WI38 (cell line): ENCODE results near the gene TRMT61B.

Source experiments
- H3K4me3 ChIP-seq: 2 replicates; pipeline ENCODE4 v1.5.1; 2011; ENCODE audit warnings: low read depth, mild to moderate bottlenecking, control low read depth, low read length
- TF ChIP-seq, protein P1 (sequence below): IDR thresholded peaks from 2 replicates; pipeline ENCODE4 v1.5.1; 2012; ENCODE audit warnings: low read depth, mild to moderate bottlenecking, control low read depth, low read length

The TRMT61B gene

DNA sequence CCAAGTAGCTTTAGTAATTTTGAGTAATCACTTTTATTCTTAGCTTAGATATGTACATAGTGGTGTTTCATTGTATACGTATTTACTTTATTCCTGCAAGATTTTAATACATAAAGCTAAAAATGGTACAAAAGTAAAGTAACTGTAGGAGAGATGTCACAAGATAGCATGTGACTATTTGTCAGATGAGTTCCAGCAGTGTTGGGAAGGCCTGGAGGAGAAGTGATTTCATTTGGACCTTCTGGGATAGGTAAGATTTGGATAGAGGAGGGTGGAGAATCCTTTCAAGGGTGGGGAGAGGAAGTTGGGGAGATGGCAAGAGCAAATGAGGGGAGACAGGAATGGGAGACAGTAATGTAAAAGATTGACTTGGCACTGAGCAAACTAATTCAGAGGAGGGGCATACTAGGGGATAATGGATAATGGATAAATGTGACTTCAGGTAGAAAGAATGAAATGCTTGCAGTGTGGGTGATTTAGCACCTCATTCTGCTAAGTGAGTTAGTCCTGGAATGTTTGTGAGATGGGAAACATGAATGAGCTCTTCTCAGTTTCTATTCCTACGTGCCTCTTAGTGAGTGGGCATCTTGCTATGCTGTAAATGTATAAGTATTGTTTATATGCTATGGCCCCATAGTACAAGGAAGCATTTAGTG, 34.8 kb upstream of the TRMT61B start:
- H3K4me3 ChIP-seq = no peak overlapping the region
- TF ChIP-seq, protein P1, sequence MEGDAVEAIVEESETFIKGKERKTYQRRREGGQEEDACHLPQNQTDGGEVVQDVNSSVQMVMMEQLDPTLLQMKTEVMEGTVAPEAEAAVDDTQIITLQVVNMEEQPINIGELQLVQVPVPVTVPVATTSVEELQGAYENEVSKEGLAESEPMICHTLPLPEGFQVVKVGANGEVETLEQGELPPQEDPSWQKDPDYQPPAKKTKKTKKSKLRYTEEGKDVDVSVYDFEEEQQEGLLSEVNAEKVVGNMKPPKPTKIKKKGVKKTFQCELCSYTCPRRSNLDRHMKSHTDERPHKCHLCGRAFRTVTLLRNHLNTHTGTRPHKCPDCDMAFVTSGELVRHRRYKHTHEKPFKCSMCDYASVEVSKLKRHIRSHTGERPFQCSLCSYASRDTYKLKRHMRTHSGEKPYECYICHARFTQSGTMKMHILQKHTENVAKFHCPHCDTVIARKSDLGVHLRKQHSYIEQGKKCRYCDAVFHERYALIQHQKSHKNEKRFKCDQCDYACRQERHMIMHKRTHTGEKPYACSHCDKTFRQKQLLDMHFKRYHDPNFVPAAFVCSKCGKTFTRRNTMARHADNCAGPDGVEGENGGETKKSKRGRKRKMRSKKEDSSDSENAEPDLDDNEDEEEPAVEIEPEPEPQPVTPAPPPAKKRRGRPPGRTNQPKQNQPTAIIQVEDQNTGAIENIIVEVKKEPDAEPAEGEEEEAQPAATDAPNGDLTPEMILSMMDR = no peak

DNA sequence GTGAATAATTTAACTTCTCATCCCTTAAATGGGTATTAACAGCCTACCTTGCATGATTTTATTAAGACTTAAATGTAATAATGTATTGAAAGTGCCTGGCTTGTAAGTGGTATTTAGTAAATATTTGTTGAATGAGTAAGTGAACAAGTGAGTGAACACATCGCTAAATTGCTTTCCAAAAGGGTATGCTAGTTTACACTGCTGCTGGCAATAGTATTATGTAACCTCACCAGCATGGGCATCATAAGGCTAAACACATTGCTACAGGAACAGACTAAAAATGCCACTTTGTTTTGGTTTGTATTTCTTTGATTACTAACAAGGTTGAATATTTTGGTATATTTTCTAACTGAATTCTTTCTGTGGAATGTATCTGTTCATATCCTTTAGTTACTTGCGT, 34.2 kb upstream of the TRMT61B start:
- TF ChIP-seq, protein P1 = no peak
- H3K4me3 ChIP-seq = no peak overlapping the region

DNA sequence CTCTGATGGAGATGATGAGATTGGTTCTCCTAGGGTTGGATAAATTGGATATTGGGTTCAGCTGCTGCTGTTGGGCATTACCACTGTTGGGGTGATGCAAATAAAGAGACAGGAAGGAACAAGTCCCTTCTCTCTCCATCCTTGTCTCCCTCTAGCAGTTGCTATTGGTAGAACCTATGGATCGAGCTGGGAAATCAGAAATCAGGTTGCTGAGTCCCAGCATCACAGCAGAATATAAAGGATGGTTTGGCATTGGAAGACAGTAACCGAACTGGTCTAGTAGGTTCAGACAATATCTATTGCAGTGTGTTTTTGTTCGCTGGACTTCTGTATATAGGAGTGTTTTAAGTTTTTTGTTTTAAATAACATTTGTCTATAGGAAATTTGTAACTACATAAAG, 32.5 kb upstream of the TRMT61B start:
- H3K4me3 ChIP-seq = no peak overlapping the region
- TF ChIP-seq, protein P1 = no peak

DNA sequence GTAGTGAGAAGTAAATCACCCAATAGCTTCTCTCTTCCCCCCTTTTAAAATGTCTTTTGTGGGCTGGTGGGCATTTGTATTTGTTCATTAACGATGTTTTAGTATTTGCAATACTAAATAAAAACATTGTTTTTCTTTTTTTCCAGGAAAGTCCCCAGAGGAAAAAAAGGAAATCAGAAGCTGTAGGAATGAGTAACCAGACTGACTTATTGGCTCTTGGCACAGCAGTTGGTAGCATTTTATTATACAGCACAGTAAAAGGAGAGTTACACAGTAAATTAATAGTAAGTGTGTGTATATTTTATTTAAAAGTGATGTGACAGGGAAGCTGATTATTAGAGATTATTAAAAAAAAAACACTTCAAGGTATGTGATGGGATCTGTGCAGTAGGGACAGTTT, 31.7 kb upstream of the TRMT61B start:
- TF ChIP-seq, protein P1 = no peak
- H3K4me3 ChIP-seq = no peak overlapping the region

DNA sequence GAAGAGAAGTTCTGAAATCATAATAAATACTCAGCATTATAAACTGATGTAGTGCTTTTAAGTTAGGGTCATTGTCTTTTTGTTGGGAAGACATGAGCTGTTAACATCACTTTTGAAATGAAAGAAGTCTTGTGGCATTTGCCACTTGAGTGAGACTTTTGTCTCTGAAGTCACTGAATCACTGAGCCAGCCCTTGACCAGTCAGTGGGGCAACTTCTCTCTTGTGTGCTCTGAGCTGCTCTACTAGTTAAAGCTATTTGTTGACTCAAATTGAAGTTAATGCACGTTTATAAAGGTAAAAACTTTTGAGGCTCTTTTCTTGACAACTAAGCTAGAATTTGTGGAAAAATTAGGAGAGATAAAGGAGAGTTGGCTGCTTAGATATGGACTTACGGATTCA, 31.1 kb upstream of the TRMT61B start:
- TF ChIP-seq, protein P1 = no peak
- no peak overlapping the region for H3K4me3 ChIP-seq

DNA sequence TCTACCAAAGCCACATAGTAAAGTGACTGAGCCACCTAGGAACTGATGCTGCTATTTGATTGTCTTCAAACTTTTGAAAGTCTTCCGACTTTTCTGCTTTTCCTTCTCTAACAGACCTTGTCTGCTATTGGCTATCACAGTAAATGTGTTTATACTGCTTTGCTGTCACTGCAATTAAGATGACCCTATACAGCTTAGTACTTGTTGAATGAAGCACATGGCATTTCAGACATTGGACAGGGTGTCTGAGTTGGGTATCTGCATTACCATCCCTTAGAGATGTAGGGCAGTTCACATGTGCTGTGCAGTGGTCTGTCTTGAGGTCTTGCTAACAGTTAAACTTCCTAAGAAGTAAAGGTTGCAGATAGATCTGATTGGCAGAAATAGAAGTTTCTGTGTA, 27.9 kb upstream of the TRMT61B start:
- TF ChIP-seq, protein P1 = no peak
- no peak overlapping the region for H3K4me3 ChIP-seq

DNA sequence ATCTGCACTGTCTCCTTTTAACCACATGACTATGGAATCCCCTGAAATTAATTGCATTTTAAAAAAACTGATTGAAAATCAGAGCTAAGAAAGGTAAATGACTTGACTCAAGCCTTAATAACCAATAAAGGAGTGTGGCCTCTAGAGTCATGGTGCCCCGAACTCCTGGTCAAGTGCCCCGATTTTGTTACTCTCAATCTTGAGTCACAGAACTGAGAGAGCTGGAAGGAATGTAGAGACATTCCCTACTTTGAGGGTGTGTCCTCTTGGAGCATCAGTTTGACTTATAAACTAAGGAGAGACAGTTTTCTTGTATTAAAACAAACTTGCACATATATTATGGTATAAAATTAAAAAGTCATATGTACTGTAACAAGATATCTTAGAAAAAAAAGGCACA, 26.8 kb upstream of the TRMT61B start:
- H3K4me3 ChIP-seq = peak overlapping the region; percentile 97
- TF ChIP-seq, protein P1 = no peak
